Activated B cell treated with CpG ODN at 0.5 μM for 24 hours (primary cell): ENCODE results near the gene KMT2E. TPM values are rescaled to one million over a fixed set of nuclear protein-coding genes. Genes with fewer than 3 reads are reported as not detected.

ENCODE experiments used
- ATAC-seq: fragments of 200-7000 bp; cut with Tn5 transposase; one replicate; pipeline ENCODE4 v1.10.0; 2021; ENCODE audit warnings: low read depth, mild to moderate bottlenecking, moderate library complexity
- CTCF ChIA-PET: fragments of 350-600 bp; sonication (Branson Sonifier 250); formaldehyde crosslinking; loops from one replicate; lab custom pipeline; 2021; ENCODE audit warnings: antibody characterized with exemption; lab: Charles Lee
- POLR2A ChIA-PET: fragments of 350-600 bp; sonication (Branson Sonifier 250); formaldehyde crosslinking; loops from one replicate; lab custom pipeline; 2021; ENCODE audit warnings: antibody characterized with exemption; lab: Charles Lee
- DNase-seq: peaks from one replicate; pipeline ENCODE4 v3.0.0; 2022
- H3K27ac Mint-ChIP-seq: one replicate; pipeline ENCODE4 v1.8.0; 2020; ENCODE audit warnings: mixed read lengths
- H3K27me3 Mint-ChIP-seq: one replicate; pipeline ENCODE4 v1.8.0; 2021; ENCODE audit warnings: mixed read lengths
- H3K36me3 Mint-ChIP-seq: one replicate; pipeline ENCODE4 v1.8.0; 2021; ENCODE audit warnings: low read depth, mixed read lengths
- H3K4me1 Mint-ChIP-seq: one replicate; pipeline ENCODE4 v1.8.0; 2021; ENCODE audit warnings: mixed read lengths
- H3K4me3 Mint-ChIP-seq: one replicate; pipeline ENCODE4 v1.8.0; 2020; ENCODE audit warnings: mild to moderate bottlenecking, mixed read lengths
- H3K9me3 Mint-ChIP-seq: one replicate; pipeline ENCODE4 v1.8.0; 2020; ENCODE audit warnings: mixed read lengths
- CTCF ChIP-seq: fragments of 200-600 bp; IDR thresholded peaks from one replicate; pipeline ENCODE4 v1.8.0; 2022; ENCODE audit warnings: antibody characterized with exemption, mild to moderate bottlenecking
- intact Hi-C: fragments of 100-400 bp; cut with micrococcal nuclease; formaldehyde crosslinking; loops from one replicate; pipeline ENCODE4 v1.15.1; 2024
- total RNA-seq: library from RNA; stranded (reverse); gene quantifications from 2 replicates; pipeline ENCODE4 v1.2.3, GENCODE V29; 2022

KMT2E gene
- total RNA-seq, 1 donor from 2014 or later: 183 TPM

- H3K9me3 Mint-ChIP-seq: no peaks in the 10 kb centered on the region
- H3K4me3 Mint-ChIP-seq: no peak overlapping the region
- peaks cover 36% of the 10 kb centered on the region for H3K4me1 Mint-ChIP-seq
- H3K36me3 Mint-ChIP-seq: peaks cover 66% of the 10 kb centered on the region
- DNase-seq (no peak), ATAC-seq (no peak)
- POLR2A ChIA-PET: interaction anchor here (2.0 to 2.8 kb wide), 2 partner anchors 27 to 46 kb away, joined by 7 read pairs; no protein-coding TSS in a partner anchor
- CTCF ChIA-PET: interaction anchor here (2.1 kb wide), 1 partner anchor 14 kb away, joined by 6 read pairs; no protein-coding TSS in a partner anchor
- no peak for TF ChIP-seq CTCF
- H3K27ac Mint-ChIP-seq: no peak overlapping the region
- H3K27me3 Mint-ChIP-seq: no peaks in the 10 kb centered on the region
- intact Hi-C loops: no loop called here
Observed at GRCh38 chr7:104967595-104967994, 46.4 kb upstream of the KMT2E start.

GRCh38 chr7:104968648-104969047, 45.4 kb upstream of the KMT2E start:
- Mint-ChIP-seq H3K36me3 (peaks cover 59% of the 10 kb centered on the region), H3K9me3 (no peaks in the 10 kb centered on the region), H3K27ac (no peak overlapping the region), H3K4me3 (no peak overlapping the region), H3K4me1 (peaks cover 31% of the 10 kb centered on the region), H3K27me3 (no peaks in the 10 kb centered on the region)
- no peak for TF ChIP-seq CTCF
- intact Hi-C loops: no loop called here
- CTCF ChIA-PET: interaction anchor here (0.6 kb wide), 1 partner anchor 10 kb away, joined by 3 read pairs; no protein-coding TSS in a partner anchor
- DNase-seq (no peak), ATAC-seq (no peak)
- POLR2A ChIA-PET: interaction anchor here (2.8 kb wide), 1 partner anchor 45 kb away, joined by 7 read pairs; no protein-coding TSS in a partner anchor

- Mint-ChIP-seq H3K9me3 (no peaks in the 10 kb centered on the region), H3K4me3 (no peak overlapping the region), H3K36me3 (peaks cover 59% of the 10 kb centered on the region), H3K27me3 (no peaks in the 10 kb centered on the region), H3K4me1 (peaks cover 31% of the 10 kb centered on the region), H3K27ac (no peak overlapping the region)
- ATAC-seq: no peak
- ChIA-PET POLR2A (interaction anchor here (2.8 kb wide), 1 partner anchor 44 kb away, joined by 7 read pairs; no protein-coding TSS in a partner anchor), CTCF (no interaction called here)
- no peak for TF ChIP-seq CTCF
- intact Hi-C loops: no loop called here
- DNase-seq: no peak
Observed at GRCh38 chr7:104969183-104969582, 44.8 kb upstream of the KMT2E start.

GRCh38 chr7:104971290-104972071, 42.5 kb upstream of the KMT2E start:
- Mint-ChIP-seq H3K27me3 (no peaks in the 10 kb centered on the region), H3K9me3 (no peaks in the 10 kb centered on the region), H3K36me3 (peaks cover 45% of the 10 kb centered on the region), H3K27ac (no peak overlapping the region), H3K4me1 (peaks cover 37% of the 10 kb centered on the region), H3K4me3 (no peak overlapping the region)
- intact Hi-C loops: loop anchor here (2.0 kb wide), 1 partner anchor 15 kb away; no protein-coding TSS in a partner anchor
- no peak for TF ChIP-seq CTCF
- ChIA-PET POLR2A (interaction anchor here (1.1 to 2.6 kb wide), 4 partner anchors 11 to 42 kb away, joined by 3 to 18 read pairs (median 7); no protein-coding TSS in a partner anchor), CTCF (interaction anchor here (1.2 to 1.5 kb wide), 3 partner anchors 10 to 88 kb away, joined by 4 to 8 read pairs (median 4); no protein-coding TSS in a partner anchor)
- DNase-seq (no peak), ATAC-seq (no peak)

GRCh38 chr7:104972500-104972899, 41.5 kb upstream of the KMT2E start:
- ATAC-seq (no peak), DNase-seq (no peak)
- ChIA-PET CTCF (interaction anchor here (0.8 to 1.2 kb wide), 3 partner anchors 9 to 89 kb away, joined by 3 to 4 read pairs (median 3); no protein-coding TSS in a partner anchor), POLR2A (interaction anchor here (1.1 to 2.6 kb wide), 3 partner anchors 11 to 32 kb away, joined by 3 to 18 read pairs (median 11); no protein-coding TSS in a partner anchor)
- H3K4me3 Mint-ChIP-seq: no peak overlapping the region
- H3K9me3 Mint-ChIP-seq: no peaks in the 10 kb centered on the region
- peaks cover 47% of the 10 kb centered on the region for H3K36me3 Mint-ChIP-seq
- peak overlapping the region; percentile 35 for H3K27ac Mint-ChIP-seq
- H3K4me1 Mint-ChIP-seq: peaks cover 45% of the 10 kb centered on the region
- no peak for TF ChIP-seq CTCF
- intact Hi-C loops: no loop called here
- H3K27me3 Mint-ChIP-seq: no peaks in the 10 kb centered on the region
